Measurements from ENCODE around the gene HAGH. TPM values are rescaled to one million over a fixed set of nuclear protein-coding genes. Genes with fewer than 3 reads are reported as not detected.
"Not testable (repeated sequence)": the region's sequence is repeated elsewhere in the genome, so short reads cannot be mapped to it uniquely, and the experiment has no call there.

HAGH gene
- polyA plus RNA-seq, 4 donors, result 34.3 to 51.3 (median 37.5) TPM

- DNase-seq (ENCODE audit: low read depth in 4 of 4, low spot score in 3 of 4), result no peak
Observed at GRCh38 chr16:1815461-1815860, 11.2 kb downstream of the HAGH start.

GRCh38 chr16:1812732-1813163 is 13.9 kb downstream of the HAGH start:
- peak in 2 of 4 donors; percentile 35 to 46 for DNase-seq (ENCODE audit: low read depth in 4 of 4, low spot score in 3 of 4)

GRCh38 chr16:1810536-1810935 is 16.1 kb downstream of the HAGH start:
- DNase-seq (ENCODE audit: low read depth in 4 of 4, low spot score in 3 of 4), result no peak

GRCh38 chr16:1810106-1810505 is 16.5 kb downstream of the HAGH start:
- no peak for DNase-seq (ENCODE audit: low read depth in 4 of 4, low spot score in 3 of 4)

- no peak for DNase-seq (ENCODE audit: low read depth in 4 of 4, low spot score in 3 of 4)
Observed at GRCh38 chr16:1809281-1809801, 17.3 kb downstream of the HAGH start.

GRCh38 chr16:1808691-1809090 is 17.9 kb downstream of the HAGH start:
- no peak for DNase-seq (ENCODE audit: low read depth in 4 of 4, low spot score in 3 of 4)

- DNase-seq (ENCODE audit: low read depth in 4 of 4, low spot score in 3 of 4), result no peak
Observed at GRCh38 chr16:1807626-1808025, 19.0 kb downstream of the HAGH start.

- DNase-seq (ENCODE audit: low read depth in 4 of 4, low spot score in 3 of 4), result no peak
Observed at GRCh38 chr16:1800701-1801100, 25.9 kb downstream of the HAGH start.

GRCh38 chr16:1799263-1799662 is 27.4 kb downstream of the HAGH start:
- not testable (repeated sequence) for DNase-seq (ENCODE audit: low read depth in 4 of 4, low spot score in 3 of 4)

- DNase-seq (ENCODE audit: low read depth in 4 of 4, low spot score in 3 of 4), result no peak
Observed at GRCh38 chr16:1794908-1795666, 31.5 kb downstream of the HAGH start.

- DNase-seq (ENCODE audit: low read depth in 4 of 4, low spot score in 3 of 4), result no peak
Observed at GRCh38 chr16:1794221-1794871, 32.3 kb downstream of the HAGH start.

GRCh38 chr16:1793578-1794220 is 32.9 kb downstream of the HAGH start, which contains the start of gene IGFALS:
TSS of gene IGFALS (minus strand) at chr16:1793705. CDS start at chr16:1793652, 53 bp downstream.
- DNase-seq (ENCODE audit: low read depth in 4 of 4, low spot score in 3 of 4), result no peak

GRCh38 chr16:1792836-1793577 is 33.6 kb downstream of the HAGH start:
- no peak for DNase-seq (ENCODE audit: low read depth in 4 of 4, low spot score in 3 of 4)

GRCh38 chr16:1791943-1792812 is 34.4 kb downstream of the HAGH start:
- no peak for DNase-seq (ENCODE audit: low read depth in 4 of 4, low spot score in 3 of 4)

GRCh38 chr16:1791256-1791942 is 35.2 kb downstream of the HAGH start:
- no peak for DNase-seq (ENCODE audit: low read depth in 4 of 4, low spot score in 3 of 4)

- no peak for DNase-seq (ENCODE audit: low read depth in 4 of 4, low spot score in 3 of 4)
Observed at GRCh38 chr16:1790611-1791255, 35.9 kb downstream of the HAGH start.

- DNase-seq (ENCODE audit: low read depth in 4 of 4, low spot score in 3 of 4), result no peak
Observed at GRCh38 chr16:1790261-1790610, 36.4 kb downstream of the HAGH start.

GRCh38 chr16:1789643-1790045 is 37.0 kb downstream of the HAGH start:
- no peak for DNase-seq (ENCODE audit: low read depth in 4 of 4, low spot score in 3 of 4)

- DNase-seq (ENCODE audit: low read depth in 4 of 4, low spot score in 3 of 4), result no peak
Observed at GRCh38 chr16:1788708-1789100, 37.9 kb downstream of the HAGH start.
